GM23248 (cell line): Measurements from ENCODE around the gene ZNF821.

ENCODE experiments used
- EZH2 ChIP-seq: fragments of 200-600 bp; sonication (generic); IDR thresholded peaks from 2 replicates; pipeline ENCODE4 v1.6.1; 2018; ENCODE audit warnings: antibody characterized with exemption, mild to moderate bottlenecking; ENCODE audit not compliant: insufficient read depth, poor library complexity, severe bottlenecking
- EZH2phosphoT487 ChIP-seq: fragments of 200-600 bp; sonication (generic); IDR thresholded peaks from 2 replicates; pipeline ENCODE4 v1.6.1; 2018; ENCODE audit warnings: antibody characterized with exemption, moderate library complexity, mild to moderate bottlenecking, low read depth; ENCODE audit not compliant: insufficient read depth

DNA sequence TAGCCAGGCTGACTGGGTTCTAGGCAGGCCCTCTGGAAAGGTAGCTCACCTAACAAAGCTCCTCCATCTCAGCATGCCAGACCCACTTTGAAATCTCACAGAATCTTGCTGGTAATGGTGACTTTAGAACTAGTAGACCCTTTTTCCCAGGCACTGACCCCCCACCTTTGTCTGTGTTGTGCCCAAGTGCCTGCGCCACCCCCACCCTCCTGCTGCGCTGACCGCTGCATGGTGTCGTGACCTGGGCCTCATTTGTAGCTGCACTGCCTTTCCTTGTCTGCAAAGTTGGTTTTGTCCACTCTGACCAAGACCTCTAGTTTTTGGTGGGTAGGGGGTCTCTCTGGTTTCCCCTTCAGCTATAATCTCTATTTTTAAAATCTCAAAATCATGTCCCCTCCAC is 31.4 kb downstream of the ZNF821 start:
- TF ChIP-seq EZH2 (no peak), EZH2phosphoT487 (no peak)
